ENCODE measurements around the gene ADGRL2.

The ADGRL2 gene

GRCh38 chr1:81851217-81851616, 50.5 kb downstream of the ADGRL2 start:
- Histone ChIP-seq H3K9me3 (replicated peaks; ENCODE audit: insufficient read depth, low read length) (no peaks in the 10 kb centered on the region), H3K9ac (ENCODE audit: low read length) (no peak overlapping the region), H3K79me2 (ENCODE audit: low read length) (no peaks in the 10 kb centered on the region), H3K36me3 (replicated peaks; ENCODE audit: insufficient read depth, low read length) (no peaks in the 10 kb centered on the region), H2AFZ (ENCODE audit: low read length) (no peak overlapping the region), H3K4me1 (ENCODE audit: low read length) (no peaks in the 10 kb centered on the region), H3K27me3 (replicated peaks; ENCODE audit: insufficient read depth, low read length) (no peaks in the 10 kb centered on the region), H3F3A (ENCODE audit: insufficient read depth, low read length) (no peaks in the 10 kb centered on the region), H3K4me2 (ENCODE audit: low read depth, low read length) (no peak overlapping the region), H3K4me3 (ENCODE audit: low read length) (no peak overlapping the region), H3K27ac (ENCODE audit: low read length) (no peak overlapping the region), H4K20me1 (ENCODE audit: insufficient read depth, low read length) (no peaks in the 10 kb centered on the region), H3K9me2 (replicated peaks; ENCODE audit: insufficient read depth, low read length) (no peaks in the 10 kb centered on the region)
- no peak for TF ChIP-seq EZH2phosphoT487 (IDR thresholded peaks at IDR 0.05; ENCODE audit: low read length)
- TF ChIP-seq, protein P1, sequence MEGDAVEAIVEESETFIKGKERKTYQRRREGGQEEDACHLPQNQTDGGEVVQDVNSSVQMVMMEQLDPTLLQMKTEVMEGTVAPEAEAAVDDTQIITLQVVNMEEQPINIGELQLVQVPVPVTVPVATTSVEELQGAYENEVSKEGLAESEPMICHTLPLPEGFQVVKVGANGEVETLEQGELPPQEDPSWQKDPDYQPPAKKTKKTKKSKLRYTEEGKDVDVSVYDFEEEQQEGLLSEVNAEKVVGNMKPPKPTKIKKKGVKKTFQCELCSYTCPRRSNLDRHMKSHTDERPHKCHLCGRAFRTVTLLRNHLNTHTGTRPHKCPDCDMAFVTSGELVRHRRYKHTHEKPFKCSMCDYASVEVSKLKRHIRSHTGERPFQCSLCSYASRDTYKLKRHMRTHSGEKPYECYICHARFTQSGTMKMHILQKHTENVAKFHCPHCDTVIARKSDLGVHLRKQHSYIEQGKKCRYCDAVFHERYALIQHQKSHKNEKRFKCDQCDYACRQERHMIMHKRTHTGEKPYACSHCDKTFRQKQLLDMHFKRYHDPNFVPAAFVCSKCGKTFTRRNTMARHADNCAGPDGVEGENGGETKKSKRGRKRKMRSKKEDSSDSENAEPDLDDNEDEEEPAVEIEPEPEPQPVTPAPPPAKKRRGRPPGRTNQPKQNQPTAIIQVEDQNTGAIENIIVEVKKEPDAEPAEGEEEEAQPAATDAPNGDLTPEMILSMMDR (IDR thresholded peaks at IDR 0.05; ENCODE audit: low read length), result no peak
- no peak for TF ChIP-seq EZH2 (optimal IDR thresholded peaks at IDR 0.05; ENCODE audit: low read depth, low read length)
- DNase-seq, result no peak

GRCh38 chr1:81852961-81853360, 52.2 kb downstream of the ADGRL2 start:
- DNase-seq, result no peak
- no peak overlapping the region for H3K9ac ChIP-seq (ENCODE audit: low read length)
- no peaks in the 10 kb centered on the region for H3K27me3 ChIP-seq (replicated peaks; ENCODE audit: insufficient read depth, low read length)
- TF ChIP-seq, protein P1 (IDR thresholded peaks at IDR 0.05; ENCODE audit: low read length), result no peak
- TF ChIP-seq EZH2phosphoT487 (IDR thresholded peaks at IDR 0.05; ENCODE audit: low read length) (no peak), EZH2 (optimal IDR thresholded peaks at IDR 0.05; ENCODE audit: low read depth, low read length) (no peak)
- H3K4me2 ChIP-seq (ENCODE audit: low read depth, low read length), result no peak overlapping the region
- no peak overlapping the region for H3K27ac ChIP-seq (ENCODE audit: low read length)
- H3F3A ChIP-seq (ENCODE audit: insufficient read depth, low read length), result no peaks in the 10 kb centered on the region
- no peaks in the 10 kb centered on the region for H3K36me3 ChIP-seq (replicated peaks; ENCODE audit: insufficient read depth, low read length)
- H3K79me2 ChIP-seq (ENCODE audit: low read length), result no peaks in the 10 kb centered on the region
- H3K9me3 ChIP-seq (replicated peaks; ENCODE audit: insufficient read depth, low read length), result no peaks in the 10 kb centered on the region
- no peaks in the 10 kb centered on the region for H3K4me1 ChIP-seq (ENCODE audit: low read length)
- no peaks in the 10 kb centered on the region for H4K20me1 ChIP-seq (ENCODE audit: insufficient read depth, low read length)
- H3K9me2 ChIP-seq (replicated peaks; ENCODE audit: insufficient read depth, low read length), result no peaks in the 10 kb centered on the region
- H2AFZ ChIP-seq (ENCODE audit: low read length), result no peak overlapping the region
- no peak overlapping the region for H3K4me3 ChIP-seq (ENCODE audit: low read length)

DNA sequence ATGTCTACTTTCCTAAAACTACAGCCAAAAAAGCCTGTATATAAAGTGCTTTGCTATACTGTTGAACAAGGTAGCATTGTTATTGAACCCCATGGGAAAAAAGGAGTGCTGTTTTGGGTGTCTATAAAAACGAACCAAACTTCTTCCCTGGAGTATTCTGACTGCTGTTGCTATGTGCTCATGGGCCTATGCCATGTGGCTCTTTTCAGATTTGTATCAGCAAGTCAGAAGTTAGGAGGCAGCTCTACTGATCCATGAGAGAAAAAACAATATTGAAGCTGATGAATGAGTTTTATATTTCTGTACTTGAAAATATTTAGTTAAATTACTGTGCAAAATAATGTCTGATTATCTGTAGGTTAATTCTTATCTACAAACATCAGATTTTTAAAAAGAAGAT, 66.5 kb downstream of the ADGRL2 start:
- Histone ChIP-seq H3K4me2 (ENCODE audit: low read depth, low read length) (no peak overlapping the region), H3K27me3 (replicated peaks; ENCODE audit: insufficient read depth, low read length) (no peaks in the 10 kb centered on the region), H3K4me1 (ENCODE audit: low read length) (no peaks in the 10 kb centered on the region), H3K79me2 (ENCODE audit: low read length) (no peaks in the 10 kb centered on the region), H3K36me3 (replicated peaks; ENCODE audit: insufficient read depth, low read length) (no peaks in the 10 kb centered on the region), H3K4me3 (ENCODE audit: low read length) (no peak overlapping the region), H4K20me1 (ENCODE audit: insufficient read depth, low read length) (no peaks in the 10 kb centered on the region), H3K27ac (ENCODE audit: low read length) (no peak overlapping the region), H3K9me2 (replicated peaks; ENCODE audit: insufficient read depth, low read length) (no peaks in the 10 kb centered on the region), H3F3A (ENCODE audit: insufficient read depth, low read length) (no peaks in the 10 kb centered on the region), H3K9ac (ENCODE audit: low read length) (no peak overlapping the region), H3K9me3 (replicated peaks; ENCODE audit: insufficient read depth, low read length) (no peaks in the 10 kb centered on the region), H2AFZ (ENCODE audit: low read length) (no peak overlapping the region)
- TF ChIP-seq, protein P1 (IDR thresholded peaks at IDR 0.05; ENCODE audit: low read length), result no peak
- DNase-seq, result no peak

Measured in MM.1S (cell line).